ENCODE measurements around the gene ADCY3.

- TF ChIP-seq POLR2A (IDR thresholded peaks at IDR 0.05; ENCODE audit: low read depth, low read length): no peak
- no peak for TF ChIP-seq TAF1 (IDR thresholded peaks at IDR 0.05; ENCODE audit: borderline replicate concordance, low read depth, low read length)
- TF ChIP-seq POLR2AphosphoS5 (IDR thresholded peaks at IDR 0.05; ENCODE audit: low read depth, low read length): no peak
Observed at GRCh38 chr2:24870440-24870839, 49.6 kb downstream of the ADCY3 start.

Data from GM12892 (cell line).